Neural cell (in vitro differentiated cells): ENCODE results near the gene BRF1. TPM values are rescaled to one million over a fixed set of nuclear protein-coding genes. Genes with fewer than 3 reads are reported as not detected.

ENCODE experiments used
- H2AFZ ChIP-seq: fragments of 200-600, 300-800 bp; sonication (generic), shearing (Covaris generic); 2 replicates; pipeline ENCODE4 v1.6.0; 2014; ENCODE audit warnings: low read depth, mild to moderate bottlenecking, antibody characterized with exemption, low read length, moderate library complexity
- H3F3A ChIP-seq: fragments of 200-600 bp; shearing (Covaris generic); 2 replicates; pipeline ENCODE4 v1.6.1; 2016; ENCODE audit warnings: mild to moderate bottlenecking, moderate library complexity, mixed read lengths, antibody characterized with exemption, low read length; ENCODE audit not compliant: insufficient read depth, poor library complexity, severe bottlenecking
- H3K27ac ChIP-seq: fragments of 200-600, 300-800 bp; sonication (generic), shearing (Covaris generic); 2 replicates; pipeline ENCODE4 v1.5.1; 2014; ENCODE audit warnings: mild to moderate bottlenecking, low read length, moderate library complexity
- H3K27me3 ChIP-seq: fragments of 300-800, 200-600 bp; sonication (generic), shearing (Covaris generic); 2 replicates; pipeline ENCODE4 v1.6.0; 2014; ENCODE audit warnings: mild to moderate bottlenecking, low read depth, low read length, moderate library complexity; ENCODE audit not compliant: insufficient read depth
- H3K36me3 ChIP-seq: fragments of 300-800, 200-600 bp; sonication (generic), shearing (Covaris generic); 2 replicates; pipeline ENCODE4 v1.5.1; 2014; ENCODE audit warnings: mild to moderate bottlenecking, antibody characterized with exemption, low read length, moderate library complexity; ENCODE audit not compliant: insufficient read depth
- H3K4me2 ChIP-seq: fragments of 300-800, 200-600 bp; sonication (generic), shearing (Covaris generic); 2 replicates; pipeline ENCODE4 v1.6.0; 2014; ENCODE audit warnings: mild to moderate bottlenecking, low read length
- H3K4me3 ChIP-seq: fragments of 300-800, 200-600 bp; sonication (generic), shearing (Covaris generic); 2 replicates; pipeline ENCODE4 v1.5.1; 2014; ENCODE audit warnings: mild to moderate bottlenecking, low read length, moderate library complexity
- H3K79me2 ChIP-seq: fragments of 200-600 bp; shearing (Covaris generic); replicated peaks from 2 replicates; pipeline ENCODE4 v1.6.0; 2014; ENCODE audit warnings: mild to moderate bottlenecking, low read length, moderate library complexity; ENCODE audit not compliant: insufficient read depth
- H3K9ac ChIP-seq: fragments of 300-800, 200-600 bp; sonication (generic), shearing (Covaris generic); 2 replicates; pipeline ENCODE4 v1.6.1; 2016; ENCODE audit warnings: mild to moderate bottlenecking, low read length, mixed read lengths
- H3K9me2 ChIP-seq: fragments of 200-600 bp; shearing (Covaris generic); 2 replicates; pipeline ENCODE4 v1.6.1; 2016; ENCODE audit warnings: mild to moderate bottlenecking, low read length, mixed read lengths; ENCODE audit not compliant: insufficient read depth
- H3K9me3 ChIP-seq: fragments of 200-600, 300-800 bp; sonication (generic), shearing (Covaris generic); 2 replicates; pipeline ENCODE4 v1.6.1; 2016; ENCODE audit warnings: mild to moderate bottlenecking, mixed run types, low read length, moderate library complexity, mixed read lengths
- H4K20me1 ChIP-seq: fragments of 200-600 bp; shearing (Covaris generic); 2 replicates; pipeline ENCODE4 v1.6.1; 2016; ENCODE audit warnings: mild to moderate bottlenecking, mixed run types; ENCODE audit not compliant: insufficient read depth
- EP300 ChIP-seq: fragments of 450-650 bp; conservative IDR thresholded peaks from 2 replicates; pipeline ENCODE4 v1.6.1; 2014; ENCODE audit warnings: antibody characterized with exemption, mild to moderate bottlenecking, moderate library complexity; ENCODE audit not compliant: poor library complexity, severe bottlenecking
- EZH2 ChIP-seq: fragments of 200-600, 300-800 bp; shearing (Covaris generic), sonication (generic); IDR thresholded peaks from 2 replicates; pipeline ENCODE4 v1.6.1; 2014; ENCODE audit warnings: antibody characterized with exemption, low read length, borderline replicate concordance, mild to moderate bottlenecking; ENCODE audit not compliant: insufficient read depth, poor library complexity, severe bottlenecking
- MXI1 ChIP-seq: fragments of 450-650 bp; conservative IDR thresholded peaks from 2 replicates; pipeline ENCODE4 v1.6.1; 2014; ENCODE audit warnings: antibody characterized with exemption, mild to moderate bottlenecking; ENCODE audit not compliant: poor library complexity, severe bottlenecking
- POLR2AphosphoS5 ChIP-seq: IDR thresholded peaks from 2 replicates; pipeline ENCODE4 v1.6.1; 2012
- RAD21 ChIP-seq: fragments of 450-650 bp; conservative IDR thresholded peaks from 2 replicates; pipeline ENCODE4 v1.6.1; 2014; ENCODE audit warnings: antibody characterized with exemption, mild to moderate bottlenecking, moderate library complexity
- SMC3 ChIP-seq: fragments of 450-650 bp; conservative IDR thresholded peaks from 2 replicates; pipeline ENCODE4 v1.6.1; 2014; ENCODE audit warnings: antibody characterized with exemption, mild to moderate bottlenecking, moderate library complexity; ENCODE audit not compliant: poor library complexity
- TAF1 ChIP-seq: IDR thresholded peaks from 2 replicates; pipeline ENCODE4 v1.6.1; 2012; ENCODE audit warnings: low read depth
- polyA plus RNA-seq: library from polyadenylated mRNA; depleted of rRNA; stranded (reverse); fragments of >200 nt; gene quantifications from 2 replicates; pipeline ENCODE4 v1.2.3, GENCODE V29; 2014
- TF ChIP-seq, protein P1 (sequence below): IDR thresholded peaks from 2 replicates; pipeline ENCODE4 v1.6.1; 2012; ENCODE audit warnings: borderline replicate concordance
- TF ChIP-seq, protein P2 (sequence below): fragments of 450-650 bp; IDR thresholded peaks from 2 replicates; pipeline ENCODE4 v1.5.1; 2014; ENCODE audit warnings: antibody characterized with exemption, mild to moderate bottlenecking, moderate library complexity; ENCODE audit not compliant: poor library complexity, severe bottlenecking

BRF1 gene
- polyA plus RNA-seq, 1 donor from 2014 or later = 69.4 TPM

DNA sequence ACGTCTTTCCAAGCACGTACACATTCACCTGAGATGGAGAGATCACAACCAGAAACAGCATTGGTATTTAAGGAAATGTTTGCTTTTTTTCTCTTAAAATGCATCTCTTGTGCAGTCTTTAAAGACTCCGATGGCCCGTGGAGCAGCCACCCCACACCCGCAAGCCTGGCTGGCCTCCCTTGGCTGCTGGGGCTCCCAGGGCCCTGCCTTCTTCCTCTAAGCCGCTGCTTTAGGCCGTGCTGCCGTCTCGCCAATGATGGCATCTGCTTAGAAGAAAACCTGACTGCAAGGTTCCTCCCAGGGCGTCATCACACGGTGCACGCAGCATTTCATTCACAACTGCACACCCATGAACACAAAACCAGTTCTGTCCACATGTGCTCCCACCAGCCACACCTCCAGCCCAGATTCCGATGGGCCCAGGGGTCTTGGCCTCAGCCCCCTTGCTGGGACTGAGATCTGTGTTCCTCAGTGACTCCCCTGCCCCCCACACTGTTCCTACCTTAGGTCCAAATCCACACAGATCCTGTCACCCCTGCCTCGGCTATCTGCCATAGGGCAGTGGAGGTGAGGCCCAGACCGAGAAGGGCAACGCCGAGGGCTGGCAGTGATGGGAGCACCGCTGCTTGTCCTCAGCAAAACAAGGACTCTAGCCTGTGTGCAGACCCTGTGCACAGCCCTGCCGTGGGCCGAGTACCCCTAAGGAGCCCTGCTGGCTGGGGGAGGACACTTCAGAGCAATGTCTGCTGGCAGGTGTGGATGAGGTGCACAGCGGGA, 48.1 kb downstream of the BRF1 start:
- H3F3A ChIP-seq = no peaks in the 10 kb centered on the region
- H3K9me2 ChIP-seq = no peaks in the 10 kb centered on the region
- no peak overlapping the region for H2AFZ ChIP-seq
- H3K27me3 ChIP-seq = no peaks in the 10 kb centered on the region
- H3K9ac ChIP-seq = no peak overlapping the region
- H3K9me3 ChIP-seq = no peaks in the 10 kb centered on the region
- TF ChIP-seq SMC3 = no peak
- TF ChIP-seq, protein P1, sequence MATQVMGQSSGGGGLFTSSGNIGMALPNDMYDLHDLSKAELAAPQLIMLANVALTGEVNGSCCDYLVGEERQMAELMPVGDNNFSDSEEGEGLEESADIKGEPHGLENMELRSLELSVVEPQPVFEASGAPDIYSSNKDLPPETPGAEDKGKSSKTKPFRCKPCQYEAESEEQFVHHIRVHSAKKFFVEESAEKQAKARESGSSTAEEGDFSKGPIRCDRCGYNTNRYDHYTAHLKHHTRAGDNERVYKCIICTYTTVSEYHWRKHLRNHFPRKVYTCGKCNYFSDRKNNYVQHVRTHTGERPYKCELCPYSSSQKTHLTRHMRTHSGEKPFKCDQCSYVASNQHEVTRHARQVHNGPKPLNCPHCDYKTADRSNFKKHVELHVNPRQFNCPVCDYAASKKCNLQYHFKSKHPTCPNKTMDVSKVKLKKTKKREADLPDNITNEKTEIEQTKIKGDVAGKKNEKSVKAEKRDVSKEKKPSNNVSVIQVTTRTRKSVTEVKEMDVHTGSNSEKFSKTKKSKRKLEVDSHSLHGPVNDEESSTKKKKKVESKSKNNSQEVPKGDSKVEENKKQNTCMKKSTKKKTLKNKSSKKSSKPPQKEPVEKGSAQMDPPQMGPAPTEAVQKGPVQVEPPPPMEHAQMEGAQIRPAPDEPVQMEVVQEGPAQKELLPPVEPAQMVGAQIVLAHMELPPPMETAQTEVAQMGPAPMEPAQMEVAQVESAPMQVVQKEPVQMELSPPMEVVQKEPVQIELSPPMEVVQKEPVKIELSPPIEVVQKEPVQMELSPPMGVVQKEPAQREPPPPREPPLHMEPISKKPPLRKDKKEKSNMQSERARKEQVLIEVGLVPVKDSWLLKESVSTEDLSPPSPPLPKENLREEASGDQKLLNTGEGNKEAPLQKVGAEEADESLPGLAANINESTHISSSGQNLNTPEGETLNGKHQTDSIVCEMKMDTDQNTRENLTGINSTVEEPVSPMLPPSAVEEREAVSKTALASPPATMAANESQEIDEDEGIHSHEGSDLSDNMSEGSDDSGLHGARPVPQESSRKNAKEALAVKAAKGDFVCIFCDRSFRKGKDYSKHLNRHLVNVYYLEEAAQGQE = no peak
- no peak for TF ChIP-seq MXI1
- TF ChIP-seq RAD21 = no peak
- TF ChIP-seq EP300 = no peak
- no peak for TF ChIP-seq TAF1
- TF ChIP-seq EZH2 = no peak
- TF ChIP-seq, protein P2, sequence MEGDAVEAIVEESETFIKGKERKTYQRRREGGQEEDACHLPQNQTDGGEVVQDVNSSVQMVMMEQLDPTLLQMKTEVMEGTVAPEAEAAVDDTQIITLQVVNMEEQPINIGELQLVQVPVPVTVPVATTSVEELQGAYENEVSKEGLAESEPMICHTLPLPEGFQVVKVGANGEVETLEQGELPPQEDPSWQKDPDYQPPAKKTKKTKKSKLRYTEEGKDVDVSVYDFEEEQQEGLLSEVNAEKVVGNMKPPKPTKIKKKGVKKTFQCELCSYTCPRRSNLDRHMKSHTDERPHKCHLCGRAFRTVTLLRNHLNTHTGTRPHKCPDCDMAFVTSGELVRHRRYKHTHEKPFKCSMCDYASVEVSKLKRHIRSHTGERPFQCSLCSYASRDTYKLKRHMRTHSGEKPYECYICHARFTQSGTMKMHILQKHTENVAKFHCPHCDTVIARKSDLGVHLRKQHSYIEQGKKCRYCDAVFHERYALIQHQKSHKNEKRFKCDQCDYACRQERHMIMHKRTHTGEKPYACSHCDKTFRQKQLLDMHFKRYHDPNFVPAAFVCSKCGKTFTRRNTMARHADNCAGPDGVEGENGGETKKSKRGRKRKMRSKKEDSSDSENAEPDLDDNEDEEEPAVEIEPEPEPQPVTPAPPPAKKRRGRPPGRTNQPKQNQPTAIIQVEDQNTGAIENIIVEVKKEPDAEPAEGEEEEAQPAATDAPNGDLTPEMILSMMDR = no peak
- TF ChIP-seq POLR2AphosphoS5 = no peak
- no peak overlapping the region for H3K27ac ChIP-seq
- no peaks in the 10 kb centered on the region for H3K79me2 ChIP-seq
- no peaks in the 10 kb centered on the region for H4K20me1 ChIP-seq
- H3K36me3 ChIP-seq = no peaks in the 10 kb centered on the region
- H3K4me3 ChIP-seq = no peak overlapping the region
- no peak overlapping the region for H3K4me2 ChIP-seq

DNA sequence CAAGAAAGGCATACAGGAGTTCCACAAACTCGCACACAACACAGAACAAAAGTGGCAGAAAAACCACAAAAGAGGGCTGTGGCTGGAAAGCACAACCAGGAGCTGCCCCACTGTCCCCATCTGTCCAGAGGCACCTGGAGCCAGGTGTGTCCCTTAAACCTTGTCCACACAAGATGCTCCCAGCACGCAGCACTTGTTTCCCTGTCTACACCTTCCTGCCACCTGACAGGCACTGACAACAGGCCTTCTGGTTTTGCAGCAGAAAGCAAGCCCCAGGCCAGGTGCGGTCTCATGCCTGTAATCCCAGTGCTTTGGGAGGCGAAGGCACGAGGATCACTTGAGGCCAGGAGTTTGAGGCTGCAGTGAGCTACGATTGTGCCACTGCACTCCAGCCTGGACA, 48.9 kb downstream of the BRF1 start:
- Histone ChIP-seq H3K36me3 (no peaks in the 10 kb centered on the region), H2AFZ (no peak overlapping the region), H3F3A (no peaks in the 10 kb centered on the region), H3K9me2 (no peaks in the 10 kb centered on the region), H3K4me2 (no peak overlapping the region), H4K20me1 (no peaks in the 10 kb centered on the region), H3K9ac (no peak overlapping the region), H3K4me3 (no peak overlapping the region), H3K27ac (no peak overlapping the region), H3K9me3 (no peaks in the 10 kb centered on the region), H3K79me2 (no peaks in the 10 kb centered on the region), H3K27me3 (no peaks in the 10 kb centered on the region)
- TF ChIP-seq MXI1 (no peak), EP300 (no peak), SMC3 (no peak)
- TF ChIP-seq, protein P2 = no peak
- TF ChIP-seq, protein P1 = no peak
